ENCODE data around the gene ASIC5. TPM values are rescaled to one million over a fixed set of nuclear protein-coding genes. Genes with fewer than 3 reads are reported as not detected.

Gene ASIC5
- total RNA-seq, 4 donors from 2014 or later, result not detected

DNA sequence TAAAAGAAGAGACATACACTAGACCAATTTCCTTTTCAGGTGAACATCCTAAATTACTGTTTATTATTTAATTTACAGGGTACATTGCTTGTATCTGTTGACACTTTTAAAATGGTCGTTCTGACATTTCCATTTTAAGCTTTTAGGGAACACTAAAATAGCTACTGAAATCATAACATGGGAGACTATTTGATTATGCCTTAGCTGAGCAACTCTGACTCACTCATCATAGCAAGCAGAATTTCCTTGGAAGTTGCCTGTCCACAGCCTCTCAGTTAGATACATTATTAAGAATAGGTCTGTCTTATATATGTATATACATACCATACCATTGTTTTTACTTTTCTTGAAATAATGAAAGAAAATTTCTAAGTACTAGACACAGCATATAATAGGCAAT is 85.3 kb downstream of the ASIC5 start:
- Histone ChIP-seq H3K9me3 (no peaks in the 10 kb centered on the region), H3K27ac (no peak overlapping the region), H3K27me3 (no peaks in the 10 kb centered on the region), H3K4me3 (no peak overlapping the region), H3K4me1 (no peaks in the 10 kb centered on the region), H3K36me3 (no peaks in the 10 kb centered on the region)
- intact Hi-C loops (cut with DNase I; ENCODE audit: low total_unique reads), result no loop called here
- no peak for DNase-seq
- no peak for TF ChIP-seq POLR2A (IDR thresholded peaks at IDR 0.05)
- TF ChIP-seq, protein P1, sequence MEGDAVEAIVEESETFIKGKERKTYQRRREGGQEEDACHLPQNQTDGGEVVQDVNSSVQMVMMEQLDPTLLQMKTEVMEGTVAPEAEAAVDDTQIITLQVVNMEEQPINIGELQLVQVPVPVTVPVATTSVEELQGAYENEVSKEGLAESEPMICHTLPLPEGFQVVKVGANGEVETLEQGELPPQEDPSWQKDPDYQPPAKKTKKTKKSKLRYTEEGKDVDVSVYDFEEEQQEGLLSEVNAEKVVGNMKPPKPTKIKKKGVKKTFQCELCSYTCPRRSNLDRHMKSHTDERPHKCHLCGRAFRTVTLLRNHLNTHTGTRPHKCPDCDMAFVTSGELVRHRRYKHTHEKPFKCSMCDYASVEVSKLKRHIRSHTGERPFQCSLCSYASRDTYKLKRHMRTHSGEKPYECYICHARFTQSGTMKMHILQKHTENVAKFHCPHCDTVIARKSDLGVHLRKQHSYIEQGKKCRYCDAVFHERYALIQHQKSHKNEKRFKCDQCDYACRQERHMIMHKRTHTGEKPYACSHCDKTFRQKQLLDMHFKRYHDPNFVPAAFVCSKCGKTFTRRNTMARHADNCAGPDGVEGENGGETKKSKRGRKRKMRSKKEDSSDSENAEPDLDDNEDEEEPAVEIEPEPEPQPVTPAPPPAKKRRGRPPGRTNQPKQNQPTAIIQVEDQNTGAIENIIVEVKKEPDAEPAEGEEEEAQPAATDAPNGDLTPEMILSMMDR (IDR thresholded peaks at IDR 0.05), result no peak

Other genes starting within 250 kb of the ASIC5 start
- gene GUCY1A1, start 199.4 kb downstream of the ASIC5 start, total RNA-seq, result 100 to 1,000 TPM in 1 of 4 donors, 10 to 100 TPM in 3; 23.8 to 160 (median 42.8) TPM
- 10 to 100 TPM; 24.8 to 37.4 (median 30.9) TPM for gene GUCY1B1, start 107.3 kb downstream of the ASIC5 start, total RNA-seq
- gene TDO2, start 37.4 kb upstream of the ASIC5 start, total RNA-seq, result 1 to 10 TPM in 1 of 4 donors, not detected in 3; 3.7 TPM
- gene CTSO, start 87.6 kb upstream of the ASIC5 start, total RNA-seq, result 10 to 100 TPM; 22.0 to 77.8 (median 28.6) TPM